ACC112 (cell line): ENCODE data around the gene TYW1.
"Not testable (repeated sequence)": the region's sequence is repeated elsewhere in the genome, so short reads cannot be mapped to it uniquely, and the experiment has no call there.

Experiments used
- H2AFZ ChIP-seq: fragments of 200-600 bp; sonication (generic); one replicate; pipeline ENCODE4 v1.6.0; 2017; ENCODE audit warnings: antibody characterized with exemption, low read length; ENCODE audit not compliant: unreplicated experiment
- H3K27ac ChIP-seq: fragments of 200-600 bp; sonication (generic); 2 replicates; pipeline ENCODE4 v1.5.1; 2014; ENCODE audit warnings: low read depth, mild to moderate bottlenecking, antibody characterized with exemption, low read length, moderate library complexity
- H3K27me3 ChIP-seq: fragments of 200-600 bp; sonication (generic); 2 replicates; pipeline ENCODE4 v1.6.1; 2014; ENCODE audit warnings: mild to moderate bottlenecking, antibody characterized with exemption, low read length, moderate library complexity, mixed read lengths; ENCODE audit not compliant: insufficient read depth
- H3K36me3 ChIP-seq: fragments of 200-600 bp; sonication (generic); 2 replicates; pipeline ENCODE4 v1.6.1; 2016; ENCODE audit warnings: mild to moderate bottlenecking, antibody characterized with exemption, low read length, moderate library complexity, mixed read lengths; ENCODE audit not compliant: insufficient read depth
- H3K4me1 ChIP-seq: fragments of 200-600 bp; sonication (generic); one replicate; pipeline ENCODE4 v1.6.1; 2016; ENCODE audit warnings: low read length, mixed read lengths; ENCODE audit not compliant: insufficient read depth, unreplicated experiment, control insufficient read depth
- H3K4me3 ChIP-seq: fragments of 200-600 bp; sonication (generic); 2 replicates; pipeline ENCODE4 v1.5.1; 2014; ENCODE audit warnings: mild to moderate bottlenecking, low read depth, low read length
- H3K79me2 ChIP-seq: fragments of 200-600 bp; sonication (generic); one replicate; pipeline ENCODE4 v1.6.0; 2016; ENCODE audit warnings: low read length; ENCODE audit not compliant: control insufficient read depth, unreplicated experiment, insufficient read depth

Gene TYW1, protein sequence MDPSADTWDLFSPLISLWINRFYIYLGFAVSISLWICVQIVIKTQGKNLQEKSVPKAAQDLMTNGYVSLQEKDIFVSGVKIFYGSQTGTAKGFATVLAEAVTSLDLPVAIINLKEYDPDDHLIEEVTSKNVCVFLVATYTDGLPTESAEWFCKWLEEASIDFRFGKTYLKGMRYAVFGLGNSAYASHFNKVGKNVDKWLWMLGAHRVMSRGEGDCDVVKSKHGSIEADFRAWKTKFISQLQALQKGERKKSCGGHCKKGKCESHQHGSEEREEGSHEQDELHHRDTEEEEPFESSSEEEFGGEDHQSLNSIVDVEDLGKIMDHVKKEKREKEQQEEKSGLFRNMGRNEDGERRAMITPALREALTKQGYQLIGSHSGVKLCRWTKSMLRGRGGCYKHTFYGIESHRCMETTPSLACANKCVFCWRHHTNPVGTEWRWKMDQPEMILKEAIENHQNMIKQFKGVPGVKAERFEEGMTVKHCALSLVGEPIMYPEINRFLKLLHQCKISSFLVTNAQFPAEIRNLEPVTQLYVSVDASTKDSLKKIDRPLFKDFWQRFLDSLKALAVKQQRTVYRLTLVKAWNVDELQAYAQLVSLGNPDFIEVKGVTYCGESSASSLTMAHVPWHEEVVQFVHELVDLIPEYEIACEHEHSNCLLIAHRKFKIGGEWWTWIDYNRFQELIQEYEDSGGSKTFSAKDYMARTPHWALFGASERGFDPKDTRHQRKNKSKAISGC

DNA sequence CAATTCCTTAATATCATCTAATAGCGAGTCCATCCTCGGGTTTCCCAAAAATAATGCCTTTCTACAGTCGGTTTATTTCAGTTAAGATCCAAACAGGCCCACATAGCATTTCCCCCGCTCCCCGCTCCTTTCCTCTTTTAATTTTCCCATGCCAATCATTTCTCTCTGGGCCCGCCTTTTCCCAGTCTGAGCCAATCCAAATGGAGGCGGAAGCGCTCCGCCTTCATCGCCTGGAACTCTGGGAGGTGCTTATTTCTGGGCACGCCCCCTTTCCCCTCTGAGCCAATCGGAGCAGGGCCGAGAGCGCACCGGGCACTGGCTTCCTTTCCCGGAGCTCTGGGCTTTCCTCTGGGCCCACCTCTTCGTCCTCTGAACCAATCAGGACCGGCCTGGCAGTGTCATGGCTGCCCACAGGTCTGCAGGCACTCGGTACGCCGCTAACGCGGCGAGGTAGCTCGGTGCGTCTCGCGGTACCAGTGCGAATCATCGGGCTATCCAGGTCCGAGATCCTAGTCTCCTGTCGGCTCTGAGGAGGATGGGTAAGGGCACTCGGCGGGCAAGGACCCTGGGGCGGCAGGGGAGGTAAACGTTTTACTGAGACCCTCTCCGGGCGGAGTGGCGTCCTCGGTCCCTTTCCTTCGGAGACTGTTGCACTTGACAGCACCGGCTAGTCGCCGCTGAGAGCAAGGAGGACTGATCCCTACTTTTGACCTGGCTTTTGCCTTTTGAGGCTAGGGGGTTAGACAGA is at the start of gene TYW1:
Gene TYW1 (plus strand): TSS at position 390 of the 748 bp plus-strand sequence. CDS start 146 bp downstream, at position 536.
- not testable (repeated sequence) for H3K4me1 ChIP-seq, H3K27me3 ChIP-seq, H3K36me3 ChIP-seq
- Histone ChIP-seq H3K79me2 (peaks cover 32% of the 10 kb centered on the region), H3K27ac (peak within 1 kb of the TSS; percentile 76), H2AFZ (peak within 1 kb of the TSS; percentile 90), H3K4me3 (peak within 1 kb of the TSS; percentile 94)

DNA sequence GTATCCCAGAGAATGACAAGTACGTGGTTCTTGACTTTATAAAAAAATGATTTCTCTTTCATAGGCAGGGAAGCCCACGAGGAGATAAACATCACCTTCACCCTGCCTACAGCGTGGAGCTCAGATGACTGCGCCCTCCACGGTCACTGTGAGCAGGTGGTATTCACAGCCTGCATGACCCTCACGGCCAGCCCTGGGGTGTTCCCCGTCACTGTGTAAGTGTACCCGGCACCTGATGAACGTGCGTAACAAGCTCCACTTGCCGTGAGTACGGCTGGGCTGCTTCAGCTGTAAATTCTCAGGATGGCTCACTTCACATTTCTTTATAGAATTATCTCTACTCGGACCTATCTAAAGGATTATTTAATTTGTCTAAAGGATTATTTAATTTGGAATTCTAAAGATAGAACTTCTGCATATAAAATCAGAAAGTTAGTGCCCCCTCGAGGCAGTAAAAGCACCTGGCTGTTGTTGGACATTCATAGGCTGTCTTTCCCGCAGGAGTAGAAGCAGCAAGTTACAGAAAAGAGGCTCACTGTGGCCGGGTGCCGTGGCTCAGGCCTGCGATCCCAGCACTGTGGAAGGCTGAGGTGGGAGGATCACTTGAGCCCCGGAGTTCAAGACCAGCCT is 48.0 kb upstream of the TYW1 start:
- Histone ChIP-seq H2AFZ (no peak overlapping the region), H3K27ac (no peak overlapping the region), H3K27me3 (no peaks in the 10 kb centered on the region), H3K4me3 (no peak overlapping the region), H3K36me3 (peaks cover 27% of the 10 kb centered on the region; the same call in 1 of the 2 replicates), H3K4me1 (peaks cover 15% of the 10 kb centered on the region), H3K79me2 (peaks cover 5% of the 10 kb centered on the region)

DNA sequence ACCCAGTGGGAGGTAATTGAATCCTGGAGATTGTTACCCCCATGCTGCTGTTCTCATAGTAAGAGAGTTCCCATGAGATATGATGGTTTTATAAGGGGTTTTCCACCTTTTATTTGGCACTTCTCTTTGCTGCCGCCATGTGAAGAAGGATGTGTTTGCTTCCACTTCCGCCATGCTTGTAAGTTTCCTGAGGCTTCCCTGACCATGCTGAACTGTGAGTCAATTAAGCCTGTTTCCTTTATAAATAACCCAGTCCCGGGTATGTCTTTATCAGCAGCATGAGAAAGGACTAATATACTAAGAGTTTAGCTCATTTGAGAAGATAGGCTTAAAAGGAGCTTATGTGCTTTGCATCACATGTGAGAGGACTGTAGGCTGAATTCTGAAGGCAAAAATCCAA is 46.3 kb upstream of the TYW1 start:
- no peak overlapping the region for H3K27ac ChIP-seq
- no peaks in the 10 kb centered on the region for H3K79me2 ChIP-seq
- no peak overlapping the region for H3K4me3 ChIP-seq
- peaks cover 16% of the 10 kb centered on the region; the same call in 1 of the 2 replicates for H3K36me3 ChIP-seq
- peaks cover 15% of the 10 kb centered on the region for H3K4me1 ChIP-seq
- no peak overlapping the region for H2AFZ ChIP-seq
- no peaks in the 10 kb centered on the region for H3K27me3 ChIP-seq

DNA sequence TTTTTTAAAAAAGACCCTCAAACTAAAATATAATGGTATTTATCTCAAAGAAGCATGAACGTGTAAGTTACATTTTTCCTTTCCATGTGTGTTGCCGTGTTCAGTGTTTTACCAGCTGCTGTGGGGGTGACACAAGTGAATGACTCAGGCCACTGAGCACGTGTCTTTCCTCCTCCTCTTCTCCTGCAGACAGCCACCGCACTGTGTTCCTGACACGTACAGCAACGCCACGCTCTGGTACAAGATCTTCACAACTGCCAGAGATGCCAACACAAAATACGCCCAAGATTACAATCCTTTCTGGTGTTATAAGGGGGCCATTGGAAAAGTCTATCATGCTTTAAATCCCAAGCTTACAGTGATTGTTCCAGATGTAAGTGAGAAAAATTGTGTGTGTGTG is 45.9 kb upstream of the TYW1 start:
- H2AFZ ChIP-seq: no peak overlapping the region
- H3K4me3 ChIP-seq: no peak overlapping the region
- H3K79me2 ChIP-seq: no peaks in the 10 kb centered on the region
- H3K27ac ChIP-seq: no peak overlapping the region
- no peaks in the 10 kb centered on the region for H3K27me3 ChIP-seq
- peaks cover 17% of the 10 kb centered on the region; the same call in 1 of the 2 replicates for H3K36me3 ChIP-seq
- H3K4me1 ChIP-seq: peaks cover 15% of the 10 kb centered on the region

DNA sequence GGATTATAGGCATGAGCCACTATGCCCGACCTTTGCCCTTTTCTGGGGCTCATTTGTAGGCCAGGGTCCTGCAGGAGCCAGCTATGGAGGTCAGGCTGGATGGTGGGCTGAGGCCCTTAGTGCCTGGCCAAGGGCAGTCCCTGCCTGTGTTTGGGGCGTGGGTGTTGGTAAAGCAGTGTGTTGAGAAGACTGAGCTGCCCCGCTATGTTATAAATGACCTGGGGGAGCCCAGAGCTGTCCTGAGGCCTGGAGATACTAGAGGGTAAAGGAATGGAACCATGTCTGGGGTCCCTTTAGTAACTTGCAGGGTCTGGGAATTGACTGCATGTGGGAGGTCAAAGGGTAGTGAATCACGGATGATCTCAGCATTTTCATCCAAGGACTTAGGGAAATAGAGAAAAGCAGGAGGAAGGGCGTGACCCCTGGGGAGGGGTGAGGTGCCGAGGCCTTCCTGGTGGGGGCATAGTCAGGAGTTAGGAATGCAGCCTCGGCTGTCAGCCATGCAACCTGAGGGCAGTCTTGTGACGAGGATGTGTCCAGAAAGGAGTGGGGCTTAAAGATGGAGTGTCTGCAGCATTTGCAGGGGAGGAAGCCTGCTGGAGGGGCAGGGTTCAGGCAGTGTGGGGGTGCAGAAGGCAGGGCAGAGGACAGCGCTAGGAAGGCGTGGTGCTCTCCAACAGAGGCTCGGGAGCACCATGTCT is 44.1 kb upstream of the TYW1 start:
- H3K79me2 ChIP-seq: no peaks in the 10 kb centered on the region
- H3K4me1 ChIP-seq: peaks cover 15% of the 10 kb centered on the region
- peaks cover 22% of the 10 kb centered on the region; the same call in 1 of the 2 replicates for H3K36me3 ChIP-seq
- H2AFZ ChIP-seq: no peak overlapping the region
- H3K27ac ChIP-seq: peak overlapping the region; percentile 46; the same call in 1 of the 2 replicates
- H3K27me3 ChIP-seq: no peaks in the 10 kb centered on the region
- H3K4me3 ChIP-seq: no peak overlapping the region

DNA sequence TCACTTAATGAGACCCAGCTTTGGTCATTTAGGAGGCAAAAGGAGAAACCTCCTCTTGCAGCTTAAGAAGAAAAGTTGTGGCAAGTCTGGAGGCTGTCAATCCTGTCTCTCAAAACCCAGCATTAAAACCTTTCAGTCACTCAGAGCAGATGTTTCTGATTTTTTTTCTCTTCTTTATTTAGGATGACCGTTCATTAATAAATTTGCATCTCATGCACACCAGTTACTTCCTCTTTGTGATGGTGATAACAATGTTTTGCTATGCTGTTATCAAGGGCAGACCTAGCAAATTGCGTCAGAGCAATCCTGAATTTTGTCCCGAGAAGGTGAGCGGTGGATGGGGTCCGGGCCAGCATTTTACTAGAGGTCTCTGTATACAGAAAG is 43.6 kb upstream of the TYW1 start:
- H3K79me2 ChIP-seq: no peaks in the 10 kb centered on the region
- H3K4me1 ChIP-seq: peaks cover 15% of the 10 kb centered on the region
- H2AFZ ChIP-seq: no peak overlapping the region
- H3K4me3 ChIP-seq: no peak overlapping the region
- H3K27me3 ChIP-seq: no peaks in the 10 kb centered on the region
- H3K27ac ChIP-seq: 0 out of 2 replicates have a peak overlapping the region, but pooled peaks have one; percentile 5
- H3K36me3 ChIP-seq: peaks cover 22% of the 10 kb centered on the region; the same call in 1 of the 2 replicates

DNA sequence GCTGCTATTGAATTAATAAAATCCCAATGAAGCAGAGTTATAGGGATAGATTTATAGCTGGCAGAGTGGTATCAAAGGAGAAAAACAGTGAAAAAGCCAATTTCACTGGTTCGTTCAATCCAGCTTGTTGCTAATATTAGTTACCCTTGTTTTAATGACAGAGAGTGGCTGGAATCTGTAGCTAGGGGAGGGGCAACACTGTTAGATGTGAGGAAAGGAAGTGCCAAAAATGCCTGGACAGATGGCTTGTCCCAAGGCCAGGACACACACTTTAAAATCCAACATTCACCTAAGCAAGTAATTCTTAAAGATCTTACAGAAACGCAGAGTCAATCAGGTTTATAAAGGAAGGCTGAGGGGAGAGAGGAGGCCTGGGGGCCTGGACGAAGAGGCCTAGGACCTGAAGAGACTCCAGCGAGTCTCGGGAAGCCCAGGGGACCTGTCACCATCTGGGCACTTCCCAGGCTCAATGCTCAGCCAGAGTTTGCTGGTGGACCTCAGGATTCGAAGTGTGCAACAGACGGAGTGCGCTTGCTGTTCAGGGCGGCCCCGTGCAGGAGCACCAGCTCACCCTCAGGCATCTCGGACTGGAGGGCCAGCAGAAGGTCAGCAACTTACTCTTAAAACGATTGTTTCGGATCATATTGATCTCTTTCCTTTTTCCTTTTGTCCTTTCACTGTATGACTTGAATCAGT is 38.9 kb upstream of the TYW1 start:
- no peak overlapping the region for H2AFZ ChIP-seq
- no peaks in the 10 kb centered on the region for H3K79me2 ChIP-seq
- H3K27me3 ChIP-seq: no peaks in the 10 kb centered on the region
- H3K4me3 ChIP-seq: no peak overlapping the region
- peaks cover 12% of the 10 kb centered on the region; the same call in 1 of the 2 replicates for H3K36me3 ChIP-seq
- peaks cover 7% of the 10 kb centered on the region for H3K4me1 ChIP-seq
- H3K27ac ChIP-seq: no peak overlapping the region

DNA sequence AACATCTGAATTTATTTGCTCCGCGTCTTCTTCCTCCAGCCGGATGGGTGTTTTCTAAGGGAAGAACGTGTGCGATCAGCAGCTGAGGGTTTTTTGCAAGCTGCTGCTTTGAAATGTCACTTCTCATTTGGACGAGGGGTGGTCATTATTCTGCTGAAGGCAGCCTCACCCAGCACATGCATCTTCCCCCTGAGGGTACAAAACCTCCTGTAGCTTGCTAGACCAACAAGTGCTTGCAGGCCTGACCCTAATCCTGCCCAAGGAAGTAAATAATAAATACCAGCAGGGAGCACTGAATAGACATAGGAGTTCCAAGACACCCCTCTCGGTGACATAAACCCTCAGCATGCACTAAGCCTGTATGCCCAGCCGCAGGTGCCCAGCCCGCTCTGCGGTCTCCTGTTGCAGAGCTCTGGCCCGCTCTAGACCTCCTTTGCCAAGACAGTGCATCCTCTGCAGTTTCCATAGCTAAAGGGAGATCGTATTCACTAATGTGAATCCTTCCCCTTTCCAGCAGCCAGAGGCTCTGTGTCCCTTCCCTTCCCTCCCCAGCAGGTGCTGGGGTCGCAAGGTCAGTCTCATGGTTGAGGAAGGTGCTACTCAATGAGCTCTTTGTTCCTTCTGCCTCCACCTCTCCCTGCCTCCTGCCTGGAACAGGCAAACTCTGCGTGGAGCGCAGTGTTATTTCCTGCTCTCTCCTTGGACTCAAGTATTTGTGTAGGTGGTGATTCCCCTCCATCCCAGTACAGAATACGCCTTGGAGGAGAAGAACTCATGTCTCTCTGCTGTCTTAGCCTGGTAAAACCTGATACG is 37.9 kb upstream of the TYW1 start:
- no peak overlapping the region for H3K4me3 ChIP-seq
- H3K79me2 ChIP-seq: no peaks in the 10 kb centered on the region
- H3K27me3 ChIP-seq: no peaks in the 10 kb centered on the region
- H3K4me1 ChIP-seq: no peaks in the 10 kb centered on the region
- no peak overlapping the region for H2AFZ ChIP-seq
- no peak overlapping the region for H3K27ac ChIP-seq
- peaks cover 8% of the 10 kb centered on the region; the same call in 1 of the 2 replicates for H3K36me3 ChIP-seq

DNA sequence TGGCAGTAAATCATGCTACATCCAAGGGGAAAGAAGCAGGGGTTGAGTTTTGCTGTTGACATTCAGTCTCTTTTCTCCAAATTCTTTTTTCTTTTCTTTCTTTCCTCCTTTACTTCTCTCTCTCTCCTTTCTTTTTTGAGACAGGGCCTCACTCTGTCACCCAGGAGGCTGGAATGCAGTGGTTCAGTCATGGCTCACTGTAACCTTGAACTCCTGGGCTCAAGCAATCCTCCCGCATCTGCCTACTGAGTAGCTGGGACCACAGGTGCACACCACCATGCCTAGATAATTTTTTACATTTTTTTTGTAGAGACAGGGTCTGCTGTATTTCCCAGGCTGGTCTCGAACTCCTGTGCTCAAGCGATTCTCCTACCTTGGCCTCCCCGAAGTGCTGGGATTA is 36.4 kb upstream of the TYW1 start:
- Histone ChIP-seq H3K36me3 (peaks cover 8% of the 10 kb centered on the region; the same call in 1 of the 2 replicates), H3K4me1 (no peaks in the 10 kb centered on the region), H3K4me3 (no peak overlapping the region), H2AFZ (no peak overlapping the region), H3K27me3 (no peaks in the 10 kb centered on the region), H3K27ac (no peak overlapping the region), H3K79me2 (no peaks in the 10 kb centered on the region)
